ENCODE measurements around the gene LGI2.

Gene LGI2

GRCh38 chr4:24963277-24963676, 67.5 kb downstream of the LGI2 start:
- no peak for DNase-seq (ENCODE audit: extremely low read depth, insufficient read length)
- no peaks in the 10 kb centered on the region for H3K36me3 ChIP-seq (ENCODE audit: control insufficient read depth, insufficient read depth, low read length)
- no peaks in the 10 kb centered on the region for H3K27me3 ChIP-seq (replicated peaks; ENCODE audit: control insufficient read depth, insufficient read depth, low read length)
- no peak overlapping the region for H3K4me3 ChIP-seq (replicated peaks; ENCODE audit: low read depth, low read length)
- TF ChIP-seq CTCF (IDR thresholded peaks at IDR 0.05; ENCODE audit: insufficient read depth, low read length, poor library complexity, severe bottlenecking) = no peak

GRCh38 chr4:24957886-24958285, 72.9 kb downstream of the LGI2 start:
- no peak overlapping the region for H3K4me3 ChIP-seq (replicated peaks; ENCODE audit: low read depth, low read length)
- H3K27me3 ChIP-seq (replicated peaks; ENCODE audit: control insufficient read depth, insufficient read depth, low read length) = no peaks in the 10 kb centered on the region
- no peak for DNase-seq (ENCODE audit: extremely low read depth, insufficient read length)
- no peaks in the 10 kb centered on the region for H3K36me3 ChIP-seq (ENCODE audit: control insufficient read depth, insufficient read depth, low read length)
- TF ChIP-seq CTCF (IDR thresholded peaks at IDR 0.05; ENCODE audit: insufficient read depth, low read length, poor library complexity, severe bottlenecking) = no peak

GRCh38 chr4:24956763-24957162, 74.0 kb downstream of the LGI2 start:
- Histone ChIP-seq H3K27me3 (replicated peaks; ENCODE audit: control insufficient read depth, insufficient read depth, low read length) (no peaks in the 10 kb centered on the region), H3K4me3 (replicated peaks; ENCODE audit: low read depth, low read length) (no peak overlapping the region), H3K36me3 (ENCODE audit: control insufficient read depth, insufficient read depth, low read length) (no peaks in the 10 kb centered on the region)
- no peak for TF ChIP-seq CTCF (IDR thresholded peaks at IDR 0.05; ENCODE audit: insufficient read depth, low read length, poor library complexity, severe bottlenecking)
- DNase-seq (ENCODE audit: extremely low read depth, insufficient read length) = no peak

- Histone ChIP-seq H3K36me3 (ENCODE audit: control insufficient read depth, insufficient read depth, low read length) (no peaks in the 10 kb centered on the region), H3K4me3 (replicated peaks; ENCODE audit: low read depth, low read length) (no peak overlapping the region), H3K27me3 (replicated peaks; ENCODE audit: control insufficient read depth, insufficient read depth, low read length) (no peaks in the 10 kb centered on the region)
- no peak for DNase-seq (ENCODE audit: extremely low read depth, insufficient read length)
- no peak for TF ChIP-seq CTCF (IDR thresholded peaks at IDR 0.05; ENCODE audit: insufficient read depth, low read length, poor library complexity, severe bottlenecking)
Observed at GRCh38 chr4:24956091-24956490, 74.7 kb downstream of the LGI2 start.

- no peak for DNase-seq (ENCODE audit: extremely low read depth, insufficient read length)
- no peak for TF ChIP-seq CTCF (IDR thresholded peaks at IDR 0.05; ENCODE audit: insufficient read depth, low read length, poor library complexity, severe bottlenecking)
- Histone ChIP-seq H3K36me3 (ENCODE audit: control insufficient read depth, insufficient read depth, low read length) (no peaks in the 10 kb centered on the region), H3K27me3 (replicated peaks; ENCODE audit: control insufficient read depth, insufficient read depth, low read length) (no peaks in the 10 kb centered on the region), H3K4me3 (replicated peaks; ENCODE audit: low read depth, low read length) (no peak overlapping the region)
Observed at GRCh38 chr4:24952667-24953066, 78.1 kb downstream of the LGI2 start.

GRCh38 chr4:24949970-24950369, 80.8 kb downstream of the LGI2 start:
- no peaks in the 10 kb centered on the region for H3K36me3 ChIP-seq (ENCODE audit: control insufficient read depth, insufficient read depth, low read length)
- no peaks in the 10 kb centered on the region for H3K27me3 ChIP-seq (replicated peaks; ENCODE audit: control insufficient read depth, insufficient read depth, low read length)
- no peak for TF ChIP-seq CTCF (IDR thresholded peaks at IDR 0.05; ENCODE audit: insufficient read depth, low read length, poor library complexity, severe bottlenecking)
- no peak overlapping the region for H3K4me3 ChIP-seq (replicated peaks; ENCODE audit: low read depth, low read length)
- DNase-seq (ENCODE audit: extremely low read depth, insufficient read length) = no peak

All from GM06990 (cell line).